SK-N-SH (cell line): ENCODE results near the gene ZNF341.

Experiments
- CHD2 ChIP-seq: fragments of 150-350 bp; IDR thresholded peaks from 2 replicates; pipeline ENCODE4 v1.6.1; 2018; ENCODE audit warnings: low read length; ENCODE audit not compliant: partially characterized antibody
- CTCF ChIP-seq: fragments of 200-600 bp; sonication (generic); IDR thresholded peaks from 2 replicates; pipeline ENCODE4 v1.6.1; 2017; ENCODE audit warnings: antibody characterized with exemption, mild to moderate bottlenecking, moderate library complexity
- EP300 ChIP-seq, 2 experiments: IDR thresholded peaks; 2 replicates each; pipeline versions ENCODE4 v1.4.0 to v1.6.1; 2012; ENCODE audit warnings: borderline replicate concordance in 1 of 2, low read depth in 1 of 2, low read length in 1 of 2
- EZH2phosphoT487 ChIP-seq: fragments of 200-600 bp; sonication (generic); IDR thresholded peaks from 2 replicates; pipeline ENCODE4 v1.6.1; 2017; ENCODE audit warnings: low read depth, mixed run types, mild to moderate bottlenecking, antibody characterized with exemption, moderate library complexity, borderline replicate concordance
- NRF1 ChIP-seq: IDR thresholded peaks from 2 replicates; pipeline ENCODE4 v1.6.1; 2012; ENCODE audit warnings: low read depth, mild to moderate bottlenecking, low read length
- PBX3 ChIP-seq: IDR thresholded peaks from 2 replicates; pipeline ENCODE4; 2012
- POLR2AphosphoS5 ChIP-seq: IDR thresholded peaks from 2 replicates; pipeline ENCODE4 v1.6.1; 2012; ENCODE audit warnings: low read depth, low read length
- REST ChIP-seq: IDR thresholded peaks from 2 replicates; pipeline ENCODE4 v1.6.1; 2012; ENCODE audit warnings: mild to moderate bottlenecking, low read depth, low read length, moderate library complexity
- TAF1 ChIP-seq: IDR thresholded peaks from 2 replicates; pipeline ENCODE4 v1.6.1; 2012; ENCODE audit warnings: low read depth, mild to moderate bottlenecking, low read length, moderate library complexity, borderline replicate concordance

GRCh38 chr20:33827109-33827508 is 95.3 kb downstream of the ZNF341 start:
- no peak for TF ChIP-seq CTCF
- TF ChIP-seq REST, result no peak
- TF ChIP-seq CHD2, result no peak
- TF ChIP-seq TAF1, result no peak
- no peak for TF ChIP-seq POLR2AphosphoS5
- TF ChIP-seq EZH2phosphoT487, result no peak
- TF ChIP-seq EP300 (IDR thresholded peaks at IDR 0.05; ENCODE audit: borderline replicate concordance in 1 of 2, low read depth in 1 of 2, low read length in 1 of 2), result no peak
- no peak for TF ChIP-seq NRF1
- no peak for TF ChIP-seq PBX3
